Measurements from ENCODE around the gene GSTO2. TPM values are rescaled to one million over a fixed set of nuclear protein-coding genes. Genes with fewer than 3 reads are reported as not detected.
A peak's percentile ranks its signal among the peaks of the same experiment; 100 is the strongest.

GSTO2 gene
- total and polyA plus RNA-seq, 10 donors, result 0.32 to 1.4 (median 0.91) TPM

GRCh38 chr10:104297697-104298660, 29.0 kb downstream of the GSTO2 start:
- peak in 5 of 11 experiments; percentile 9 to 37 (median 14) for TF ChIP-seq CTCF (IDR thresholded peaks at IDR 0.05 in 8 of 11, conservative IDR thresholded peaks at IDR 0.05 in 3 of 11)
- TF ChIP-seq POLR2AphosphoS5 (IDR thresholded peaks at IDR 0.05), result no peak
- TF ChIP-seq POLR2A (IDR thresholded peaks at IDR 0.05), result no peak
- intact Hi-C loops (cut with DNase I; ENCODE audit: low total_unique reads), result no loop called here
- DNase-seq, result no peak

GRCh38 chr10:104299031-104299904, 30.3 kb downstream of the GSTO2 start:
- peaks cover 0 to 4% (median 0%) of the 10 kb centered on the region in 8 donors for H3K9me3 ChIP-seq
- WGBS, 5 donors, result 52 to 59% (median 55%) methylated on average over 13 of the region's 13 CpGs
- TF ChIP-seq POLR2AphosphoS5 (IDR thresholded peaks at IDR 0.05) (peak in 1 of 3 donors; percentile 37), CTCF (IDR thresholded peaks at IDR 0.05 in 8 of 11, conservative IDR thresholded peaks at IDR 0.05 in 3 of 11) (no peak)
- DNase-seq, result no peak
- peaks cover 0 to 37% (median 15%) of the 10 kb centered on the region in 6 donors for H3K4me1 ChIP-seq
- H3K4me3 ChIP-seq, result no peak overlapping the region
- H3K27ac ChIP-seq, result peak overlapping the region in 7 of 8 donors; percentile 5 to 76 (median 61)
- no peaks in the 10 kb centered on the region for H3K36me3 ChIP-seq
- intact Hi-C loops (cut with DNase I; ENCODE audit: low total_unique reads), result no loop called here
- H3K27me3 ChIP-seq (replicated peaks in 1 of 7), result peaks cover 0 to 16% (median 0%) of the 10 kb centered on the region in 7 donors

More at GRCh38 chr10:104297697-104298660, 29.0 kb downstream of the GSTO2 start:
- H3K4me1 ChIP-seq, result peaks cover 0 to 35% (median 16%) of the 10 kb centered on the region in 6 donors
- 57 to 75% (median 69%) methylated on average over 17 of the region's 17 CpGs for WGBS, 5 donors
- no peak overlapping the region for H3K4me3 ChIP-seq
- H3K9me3 ChIP-seq, result peaks cover 0 to 4% (median 0%) of the 10 kb centered on the region in 8 donors
- peaks cover 0 to 16% (median 0%) of the 10 kb centered on the region in 7 donors for H3K27me3 ChIP-seq (replicated peaks in 1 of 7)
- peak overlapping the region in 2 of 8 donors; percentile 11 to 76 for H3K27ac ChIP-seq
- no peaks in the 10 kb centered on the region for H3K36me3 ChIP-seq

- Histone ChIP-seq H3K36me3 (no peaks in the 10 kb centered on the region), H3K4me1 (peaks cover 0 to 46% (median 21%) of the 10 kb centered on the region in 6 donors), H3K9me3 (peaks cover 0 to 4% (median 0%) of the 10 kb centered on the region in 8 donors), H3K27me3 (replicated peaks in 1 of 7) (peaks cover 0 to 16% (median 0%) of the 10 kb centered on the region in 7 donors), H3K4me3 (no peak overlapping the region), H3K27ac (peak overlapping the region in 7 of 8 donors; percentile 54 to 76 (median 61))
- intact Hi-C loops (cut with DNase I; ENCODE audit: low total_unique reads), result no loop called here
- DNase-seq, result no peak
- no peak for TF ChIP-seq CTCF (IDR thresholded peaks at IDR 0.05 in 8 of 11, conservative IDR thresholded peaks at IDR 0.05 in 3 of 11)
- TF ChIP-seq POLR2AphosphoS5 (IDR thresholded peaks at IDR 0.05), result peak in 1 of 3 donors; percentile 56
- no peak for TF ChIP-seq POLR2A (IDR thresholded peaks at IDR 0.05)
- 70 to 78% (median 76%) methylated on average over 12 of the region's 12 CpGs for WGBS, 5 donors
Measured at GRCh38 chr10:104300002-104300735, 31.2 kb downstream of the GSTO2 start.
